GM21390 (cell line): ENCODE results near the gene CDKN2D.

Experiments used
- ATAC-seq: cut with Tn5 transposase; IDR thresholded peaks from one replicate; pipeline ENCODE4 v1.9.1; 2021; ENCODE audit not compliant: unreplicated experiment

The CDKN2D gene

DNA sequence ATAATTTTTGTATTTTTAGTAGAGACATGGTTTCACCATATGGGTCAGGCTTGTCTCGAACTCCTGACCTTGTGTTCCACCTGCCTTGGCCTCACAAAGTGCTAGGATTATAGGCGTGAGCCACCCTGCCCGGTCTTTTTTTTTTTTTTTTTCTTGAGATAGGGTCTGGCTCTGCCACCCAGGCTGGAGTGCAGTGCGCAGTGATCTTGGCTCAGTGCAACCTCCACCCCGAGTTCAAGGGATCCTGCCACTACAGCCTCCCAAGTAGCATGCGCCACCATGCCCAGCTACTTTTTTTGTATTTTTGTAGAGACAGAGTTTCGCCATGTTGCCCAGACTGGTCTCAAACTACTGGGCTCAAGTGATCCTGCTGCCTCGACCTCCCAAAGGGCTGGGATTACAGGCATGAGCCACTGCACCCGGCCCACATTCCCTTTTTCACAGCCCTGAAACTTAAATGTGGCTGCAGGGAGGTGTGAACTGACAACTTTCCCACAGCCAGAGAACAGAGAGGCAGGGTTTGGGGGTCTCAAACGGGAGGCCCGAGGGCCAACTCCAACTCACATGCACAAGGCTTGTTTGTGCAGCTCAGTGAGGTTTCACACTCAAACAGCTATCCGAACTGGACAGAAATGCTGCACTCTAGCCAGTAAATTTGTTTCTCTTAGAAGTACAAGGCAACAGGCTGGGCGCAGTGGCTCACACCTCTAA is 47.2 kb downstream of the CDKN2D start:
- no peak for ATAC-seq

DNA sequence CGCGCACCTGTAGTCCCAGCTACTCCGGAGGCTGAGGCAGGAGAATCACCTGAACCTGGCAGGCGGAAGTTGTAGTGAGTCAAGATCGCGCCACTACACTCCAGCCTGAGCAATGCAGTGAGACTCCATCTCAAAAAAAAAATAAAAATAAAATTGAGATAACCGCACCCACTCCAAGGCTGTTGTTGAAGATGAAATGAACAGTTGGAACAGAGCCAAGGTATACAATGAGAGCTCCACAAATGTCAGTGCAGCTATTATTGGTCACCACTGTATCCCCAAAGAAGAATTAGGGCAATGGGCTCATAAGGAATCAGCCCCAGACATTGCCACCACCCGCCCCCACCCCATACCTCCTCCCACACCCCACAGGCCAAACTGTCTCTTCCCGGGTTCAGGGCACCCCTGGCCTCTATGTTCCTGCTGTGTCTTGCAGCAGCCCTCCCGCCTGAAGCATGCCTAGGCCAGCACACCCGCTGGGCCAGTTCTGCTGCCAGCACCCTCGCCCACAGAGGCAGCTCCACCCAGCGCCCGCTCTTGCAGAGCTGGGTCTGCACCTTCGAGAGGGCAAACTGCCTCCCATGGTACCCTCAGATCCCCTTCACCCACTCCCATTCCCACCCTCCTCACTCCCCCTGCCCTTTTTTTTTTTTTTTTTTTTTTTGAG is 48.0 kb downstream of the CDKN2D start:
- ATAC-seq: no peak

DNA sequence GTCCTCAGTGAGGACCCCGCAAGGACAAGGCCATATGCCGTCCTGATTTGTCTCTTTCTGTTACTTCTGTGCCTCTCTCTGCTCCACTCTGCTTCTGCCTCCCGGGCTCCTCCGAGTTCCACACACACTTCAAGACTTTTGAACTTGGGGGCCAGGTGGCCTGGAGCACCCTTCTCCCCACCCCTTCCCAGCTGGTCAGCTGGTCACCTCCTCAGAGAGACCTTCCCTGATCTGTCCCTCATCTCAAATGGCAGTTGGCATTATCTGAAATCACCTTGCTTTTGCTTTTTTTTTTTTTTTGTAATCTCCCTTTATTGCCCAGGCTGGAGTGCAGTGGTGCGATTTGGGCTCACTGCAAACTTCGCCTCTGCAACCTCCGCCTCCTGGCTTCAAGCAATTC is 49.4 kb downstream of the CDKN2D start:
- no peak for ATAC-seq

DNA sequence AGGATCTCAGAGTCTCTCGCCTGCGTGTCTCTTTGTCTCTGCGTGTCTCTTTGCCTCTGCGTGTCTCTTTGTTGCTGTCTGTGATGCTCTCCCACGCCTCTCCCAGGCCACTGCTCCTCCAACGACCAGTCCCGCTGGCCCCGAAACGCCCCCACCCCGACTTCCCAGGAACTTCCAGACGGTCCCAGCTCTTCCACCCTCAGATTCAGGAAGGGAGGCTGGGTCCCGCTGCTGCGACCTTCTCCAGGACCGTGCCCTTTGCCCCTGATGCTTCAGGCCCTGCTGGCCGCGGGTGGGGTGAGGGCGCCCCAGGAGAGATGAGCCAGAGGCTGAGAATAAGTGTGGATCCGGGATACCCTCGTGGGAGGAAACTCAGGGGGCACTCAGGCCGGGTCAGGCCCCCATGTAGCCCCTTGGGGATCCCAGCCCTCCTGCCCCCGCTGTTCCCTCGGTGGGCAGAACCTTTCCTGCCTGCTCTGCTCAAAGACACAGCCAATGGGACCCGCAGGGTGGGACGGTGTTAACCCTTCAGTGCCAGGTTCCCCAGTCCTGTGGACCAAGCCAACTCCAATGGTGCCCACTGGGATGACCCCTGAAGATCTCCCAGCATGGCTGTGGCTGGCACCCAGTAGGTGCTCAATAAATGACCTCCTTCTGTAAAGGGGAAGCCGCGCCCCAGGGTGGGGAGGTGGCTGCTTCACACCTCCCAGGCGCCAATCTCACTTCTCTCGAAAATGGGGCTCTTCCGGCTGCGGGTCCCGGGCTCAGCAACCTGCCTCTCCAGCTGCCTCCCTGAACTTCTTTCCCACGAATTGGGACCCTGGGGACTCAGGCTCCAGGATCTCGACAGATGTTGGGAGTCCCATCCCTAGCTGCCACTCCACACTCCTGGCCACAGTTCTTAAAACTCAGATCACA is 50.1 kb downstream of the CDKN2D start:
- no peak for ATAC-seq

DNA sequence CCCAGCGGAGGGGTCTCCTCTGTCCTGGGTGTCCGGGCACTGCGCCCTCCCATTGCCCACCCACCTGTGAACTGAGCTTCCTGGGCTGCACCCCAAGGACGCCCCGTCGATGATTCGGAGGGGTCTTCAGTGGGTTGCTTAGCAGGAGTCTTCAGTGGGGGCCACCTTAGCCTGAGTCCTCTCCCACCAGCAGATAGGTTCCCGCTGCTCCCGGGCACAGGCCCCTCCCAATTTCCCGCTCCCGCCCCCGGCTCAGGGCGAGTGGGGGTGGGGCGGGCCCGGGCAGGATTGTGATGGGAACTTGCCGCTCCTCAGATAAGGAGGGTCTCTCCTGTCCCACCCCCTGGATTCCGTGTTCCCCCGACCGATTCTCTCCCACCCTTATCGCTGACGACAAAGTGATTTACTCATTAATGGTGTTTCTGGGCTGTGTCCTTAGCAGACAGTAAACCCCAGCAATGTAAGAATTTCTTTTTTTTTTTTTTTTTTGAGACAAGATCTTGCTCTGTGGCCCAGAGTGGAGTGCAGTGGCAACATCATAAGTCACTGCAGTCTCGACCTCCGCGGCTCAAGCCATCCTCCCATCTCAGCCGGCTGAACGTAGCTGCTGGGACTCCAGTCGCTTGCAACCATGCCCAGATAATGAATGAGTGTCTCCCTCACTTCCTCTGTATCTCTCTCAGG is 50.9 kb downstream of the CDKN2D start:
- no peak for ATAC-seq

DNA sequence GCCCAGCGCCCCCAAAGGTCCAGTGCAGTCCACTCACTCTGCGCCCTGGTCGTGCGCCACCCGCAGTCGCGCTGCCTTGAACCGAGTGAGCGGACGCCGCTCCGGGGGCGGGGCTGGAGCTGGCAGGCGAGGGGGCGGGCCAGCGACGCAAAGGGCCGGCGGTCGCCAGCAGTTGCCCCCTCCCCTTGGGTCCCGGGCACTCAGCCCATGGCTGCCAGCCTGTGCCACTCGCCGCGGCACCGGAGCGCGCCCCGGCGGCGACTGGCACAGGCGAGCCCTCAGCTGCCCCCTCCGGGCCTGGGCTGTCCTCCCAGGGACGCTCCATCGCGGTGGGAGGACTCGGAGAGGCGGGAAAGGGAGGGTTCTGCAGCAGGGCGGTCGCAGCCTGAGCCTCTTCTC is 51.4 kb downstream of the CDKN2D start, which contains the start of gene S1PR5:
Gene S1PR5 (minus strand): TSS at position 87 of the 399 bp plus-strand sequence. CDS start 2,436 bp downstream, outside the sequence.
- ATAC-seq: no peak

DNA sequence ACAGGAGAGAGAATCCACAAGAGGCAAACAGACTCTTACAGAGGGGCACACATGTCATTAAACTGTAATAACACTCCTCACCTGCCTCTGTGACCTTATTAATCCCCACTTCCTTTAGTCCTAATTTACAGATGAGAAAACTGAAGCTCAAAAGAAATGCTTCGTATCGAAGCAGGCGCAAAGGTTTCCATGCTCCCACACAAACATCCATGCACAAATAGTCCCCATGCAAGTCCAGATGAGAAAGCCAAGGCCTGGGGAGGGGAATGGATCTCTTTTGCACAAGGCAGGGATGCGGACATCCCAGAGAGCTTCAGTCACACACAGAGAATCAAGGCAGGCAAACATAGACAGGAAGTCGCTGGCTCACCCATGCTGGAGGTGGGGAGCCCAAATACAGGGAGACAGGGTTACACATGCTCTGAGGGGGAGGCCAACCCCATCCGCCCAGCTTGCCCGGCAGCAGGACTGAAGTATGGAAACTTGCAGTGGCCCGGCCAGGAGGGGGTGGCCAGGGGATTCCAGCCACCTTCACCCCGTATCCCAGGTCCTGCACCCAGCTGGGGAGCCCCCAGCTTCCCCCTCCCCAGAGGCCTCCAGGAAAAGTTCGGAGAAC is 52.0 kb downstream of the CDKN2D start:
- ATAC-seq: no peak
